NB4 (cell line): Measurements from ENCODE around the gene TMC8.
"Not testable (repeated sequence)": the region's sequence is repeated elsewhere in the genome, so short reads cannot be mapped to it uniquely, and the experiment has no call there.

Experiments used
- DNase-seq: peaks from one replicate; pipeline ENCODE4 v3.0.0; 2010; ENCODE audit warnings: low read depth
- H3K4me3 ChIP-seq: one replicate; pipeline ENCODE4 v1.5.1; 2011; ENCODE audit warnings: mild to moderate bottlenecking, low read depth, low read length, moderate library complexity
- CTCF ChIP-seq: IDR thresholded peaks from one replicate; pipeline ENCODE4 v1.5.1; 2012; ENCODE audit warnings: low read depth, low read length
- MAX ChIP-seq: IDR thresholded peaks from 2 replicates; pipeline ENCODE4 v1.6.1; 2011; ENCODE audit warnings: low read depth, low read length
- MYC ChIP-seq: IDR thresholded peaks from 2 replicates; pipeline ENCODE4 v1.6.1; 2011; ENCODE audit warnings: low read depth, low read length
- POLR2A ChIP-seq: IDR thresholded peaks from 2 replicates; pipeline ENCODE4 v1.6.1; 2011; ENCODE audit warnings: mild to moderate bottlenecking; ENCODE audit not compliant: insufficient read length; ENCODE audit errors: extremely low read depth

The TMC8 gene

GRCh38 chr17:78135858-78136500 lies 5.4 kb downstream of the TMC8 start:
- H3K4me3 ChIP-seq, result no peak overlapping the region
- no peak for TF ChIP-seq POLR2A
- no peak for TF ChIP-seq CTCF
- no peak for TF ChIP-seq MYC
- no peak for TF ChIP-seq MAX
- no peak for DNase-seq

- TF ChIP-seq MAX (peak; percentile 59), POLR2A (no peak), MYC (0 out of 2 replicates have a peak, but pooled peaks have one; percentile 24), CTCF (peak; percentile 67)
- no peak overlapping the region for H3K4me3 ChIP-seq
- DNase-seq, result peak; percentile 60
Measured at GRCh38 chr17:78137392-78138203, 7.0 kb downstream of the TMC8 start.

GRCh38 chr17:78138204-78139060 lies 7.9 kb downstream of the TMC8 start:
- H3K4me3 ChIP-seq, result no peak overlapping the region
- TF ChIP-seq MAX (no peak), CTCF (no peak), MYC (no peak), POLR2A (no peak)
- no peak for DNase-seq

GRCh38 chr17:78139861-78140168 lies 9.2 kb downstream of the TMC8 start:
- H3K4me3 ChIP-seq, DNase-seq: not testable (repeated sequence)

GRCh38 chr17:78140169-78141051 lies 9.8 kb downstream of the TMC8 start:
- no peak overlapping the region for H3K4me3 ChIP-seq
- no peak for TF ChIP-seq POLR2A
- no peak; the same call in 1 of the 2 replicates for TF ChIP-seq MYC
- TF ChIP-seq MAX, result no peak
- no peak for TF ChIP-seq CTCF

More at GRCh38 chr17:78140169-78141051, 9.8 kb downstream of the TMC8 start:
- peak; percentile 96 for DNase-seq
